ENCODE data around the gene TRIP13. TPM values are rescaled to one million over a fixed set of nuclear protein-coding genes. Genes with fewer than 3 reads are reported as not detected.

The TRIP13 gene
- total and polyA plus RNA-seq, 10 of the 15 experiments (the other 5 are each of a cell fraction or from before 2014, with no cell fraction given) = 15.1 to 64.9 (median 32.2) TPM

DNA sequence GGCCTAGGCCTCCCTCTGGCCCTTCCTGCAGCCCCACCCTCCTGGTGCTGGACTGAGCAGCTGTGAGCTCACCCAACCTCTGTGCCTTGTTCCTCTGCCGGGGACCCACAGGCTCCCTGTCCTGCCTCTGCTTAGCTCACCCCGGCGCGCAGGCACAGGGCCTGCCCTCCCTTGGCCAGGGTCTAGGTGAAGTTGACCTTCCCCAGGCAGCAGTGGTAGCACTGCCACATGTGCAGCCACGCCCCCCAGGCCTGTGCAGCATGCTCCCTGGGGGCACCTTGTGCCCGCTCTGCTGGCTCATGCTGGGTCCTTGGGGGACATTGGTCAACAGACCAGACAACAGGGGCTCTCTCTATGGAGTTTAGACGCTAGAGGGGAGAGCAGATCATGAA is 18.1 kb downstream of the TRIP13 start (continued):
- TF ChIP-seq, protein P1, sequence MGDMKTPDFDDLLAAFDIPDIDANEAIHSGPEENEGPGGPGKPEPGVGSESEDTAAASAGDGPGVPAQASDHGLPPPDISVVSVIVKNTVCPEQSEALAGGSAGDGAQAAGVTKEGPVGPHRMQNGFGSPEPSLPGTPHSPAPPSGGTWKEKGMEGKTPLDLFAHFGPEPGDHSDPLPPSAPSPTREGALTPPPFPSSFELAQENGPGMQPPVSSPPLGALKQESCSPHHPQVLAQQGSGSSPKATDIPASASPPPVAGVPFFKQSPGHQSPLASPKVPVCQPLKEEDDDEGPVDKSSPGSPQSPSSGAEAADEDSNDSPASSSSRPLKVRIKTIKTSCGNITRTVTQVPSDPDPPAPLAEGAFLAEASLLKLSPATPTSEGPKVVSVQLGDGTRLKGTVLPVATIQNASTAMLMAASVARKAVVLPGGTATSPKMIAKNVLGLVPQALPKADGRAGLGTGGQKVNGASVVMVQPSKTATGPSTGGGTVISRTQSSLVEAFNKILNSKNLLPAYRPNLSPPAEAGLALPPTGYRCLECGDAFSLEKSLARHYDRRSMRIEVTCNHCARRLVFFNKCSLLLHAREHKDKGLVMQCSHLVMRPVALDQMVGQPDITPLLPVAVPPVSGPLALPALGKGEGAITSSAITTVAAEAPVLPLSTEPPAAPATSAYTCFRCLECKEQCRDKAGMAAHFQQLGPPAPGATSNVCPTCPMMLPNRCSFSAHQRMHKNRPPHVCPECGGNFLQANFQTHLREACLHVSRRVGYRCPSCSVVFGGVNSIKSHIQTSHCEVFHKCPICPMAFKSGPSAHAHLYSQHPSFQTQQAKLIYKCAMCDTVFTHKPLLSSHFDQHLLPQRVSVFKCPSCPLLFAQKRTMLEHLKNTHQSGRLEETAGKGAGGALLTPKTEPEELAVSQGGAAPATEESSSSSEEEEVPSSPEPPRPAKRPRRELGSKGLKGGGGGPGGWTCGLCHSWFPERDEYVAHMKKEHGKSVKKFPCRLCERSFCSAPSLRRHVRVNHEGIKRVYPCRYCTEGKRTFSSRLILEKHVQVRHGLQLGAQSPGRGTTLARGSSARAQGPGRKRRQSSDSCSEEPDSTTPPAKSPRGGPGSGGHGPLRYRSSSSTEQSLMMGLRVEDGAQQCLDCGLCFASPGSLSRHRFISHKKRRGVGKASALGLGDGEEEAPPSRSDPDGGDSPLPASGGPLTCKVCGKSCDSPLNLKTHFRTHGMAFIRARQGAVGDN (IDR thresholded peaks at IDR 0.05) = no peak
- TF ChIP-seq, protein P2, sequence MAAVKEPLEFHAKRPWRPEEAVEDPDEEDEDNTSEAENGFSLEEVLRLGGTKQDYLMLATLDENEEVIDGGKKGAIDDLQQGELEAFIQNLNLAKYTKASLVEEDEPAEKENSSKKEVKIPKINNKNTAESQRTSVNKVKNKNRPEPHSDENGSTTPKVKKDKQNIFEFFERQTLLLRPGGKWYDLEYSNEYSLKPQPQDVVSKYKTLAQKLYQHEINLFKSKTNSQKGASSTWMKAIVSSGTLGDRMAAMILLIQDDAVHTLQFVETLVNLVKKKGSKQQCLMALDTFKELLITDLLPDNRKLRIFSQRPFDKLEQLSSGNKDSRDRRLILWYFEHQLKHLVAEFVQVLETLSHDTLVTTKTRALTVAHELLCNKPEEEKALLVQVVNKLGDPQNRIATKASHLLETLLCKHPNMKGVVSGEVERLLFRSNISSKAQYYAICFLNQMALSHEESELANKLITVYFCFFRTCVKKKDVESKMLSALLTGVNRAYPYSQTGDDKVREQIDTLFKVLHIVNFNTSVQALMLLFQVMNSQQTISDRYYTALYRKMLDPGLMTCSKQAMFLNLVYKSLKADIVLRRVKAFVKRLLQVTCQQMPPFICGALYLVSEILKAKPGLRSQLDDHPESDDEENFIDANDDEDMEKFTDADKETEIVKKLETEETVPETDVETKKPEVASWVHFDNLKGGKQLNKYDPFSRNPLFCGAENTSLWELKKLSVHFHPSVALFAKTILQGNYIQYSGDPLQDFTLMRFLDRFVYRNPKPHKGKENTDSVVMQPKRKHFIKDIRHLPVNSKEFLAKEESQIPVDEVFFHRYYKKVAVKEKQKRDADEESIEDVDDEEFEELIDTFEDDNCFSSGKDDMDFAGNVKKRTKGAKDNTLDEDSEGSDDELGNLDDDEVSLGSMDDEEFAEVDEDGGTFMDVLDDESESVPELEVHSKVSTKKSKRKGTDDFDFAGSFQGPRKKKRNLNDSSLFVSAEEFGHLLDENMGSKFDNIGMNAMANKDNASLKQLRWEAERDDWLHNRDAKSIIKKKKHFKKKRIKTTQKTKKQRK (IDR thresholded peaks at IDR 0.05; ENCODE audit: low read depth, low read length) = no peak
- no peak for TF ChIP-seq CHD2 (IDR thresholded peaks at IDR 0.05; ENCODE audit: borderline replicate concordance, low read depth, low read length)

DNA sequence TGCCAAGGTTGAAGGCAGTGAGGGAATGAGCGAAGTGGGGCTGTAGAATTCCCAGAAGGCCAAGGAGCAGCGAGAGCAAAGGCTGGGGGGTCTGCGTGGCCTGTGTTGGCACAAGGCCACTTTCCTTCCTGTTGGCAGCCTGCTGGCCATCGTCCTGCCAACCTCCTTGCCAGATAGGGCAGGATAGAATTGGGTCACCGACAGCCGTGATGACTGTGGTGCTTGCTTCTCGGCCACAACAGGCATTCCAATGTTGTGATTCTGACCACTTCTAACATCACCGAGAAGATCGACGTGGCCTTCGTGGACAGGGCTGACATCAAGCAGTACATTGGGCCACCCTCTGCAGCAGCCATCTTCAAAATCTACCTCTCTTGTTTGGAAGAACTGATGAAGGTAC is 18.9 kb downstream of the TRIP13 start:
- H3K4me3 ChIP-seq = no peak overlapping the region
- H3K4me2 ChIP-seq (ENCODE audit: control insufficient read depth, insufficient read depth) = no peak overlapping the region
- H4K20me1 ChIP-seq (ENCODE audit: control insufficient read depth, insufficient read depth) = no peaks in the 10 kb centered on the region
- no peak for FAIRE-seq
- H3K36me3 ChIP-seq (ENCODE audit: control insufficient read depth in 2 of 2, insufficient read depth in 2 of 2, low read length in 1 of 2) = peaks cover 8 to 23% of the 10 kb centered on the region in 2 experiments; a peak in 3 of 4 replicates
- 98% methylated on average over 11 of the region's 11 CpGs for WGBS (ENCODE audit: insufficient coverage, insufficient replicate concordance, low lambda C conversion rate, missing lambda C conversion rate)
- ChIA-PET RAD21 (ENCODE audit: unreplicated experiment) (no interaction called here), POLR2A (no interaction called here), CTCF (interaction anchor here (0.6 kb wide), 1 partner anchor 336 kb away, joined by 3 read pairs; no protein-coding TSS in a partner anchor), SMC1A (ENCODE audit: uncharacterized antibody, unreplicated experiment) (no interaction called here)
- H2AFZ ChIP-seq (ENCODE audit: control insufficient read depth, low read depth, low read length) = no peak overlapping the region
- no peak overlapping the region for H3K27ac ChIP-seq (ENCODE audit: control insufficient read depth, insufficient read depth)
- H3K27me3 ChIP-seq (replicated peaks in 1 of 2; ENCODE audit: control insufficient read depth in 2 of 2, insufficient read depth in 2 of 2, low read length in 1 of 2) = no peaks in the 10 kb centered on the region
- no peaks in the 10 kb centered on the region for H3K4me1 ChIP-seq (ENCODE audit: control insufficient read depth, insufficient read depth, low read length)
- no peak for DNase-seq (ENCODE audit: low read depth, low spot score)
- no peak overlapping the region for H3K9ac ChIP-seq (ENCODE audit: control insufficient read depth, insufficient read depth, low read length)
- no peaks in the 10 kb centered on the region for H3K79me2 ChIP-seq (ENCODE audit: control insufficient read depth, insufficient read depth, low read length)
- intact Hi-C loops (cut with micrococcal nuclease; ENCODE audit: unreplicated experiment) = no loop called here
- H3K9me3 ChIP-seq (replicated peaks; ENCODE audit: control insufficient read depth, insufficient read depth, low read length) = no peaks in the 10 kb centered on the region
- no peak for ATAC-seq
- no TSS peak for BruUV-seq (replicated peaks)
- in situ Hi-C loops (cut with MboI) = loop anchor here (10.0 kb wide), 1 partner anchor 733 kb away; no protein-coding TSS in a partner anchor
- TF ChIP-seq TARDBP (IDR thresholded peaks at IDR 0.05; ENCODE audit: borderline replicate concordance) (no peak), NFYB (IDR thresholded peaks at IDR 0.05; ENCODE audit: insufficient read depth, low read depth, low read length) (no peak), SMARCA5 (IDR thresholded peaks at IDR 0.05) (no peak), BCL11A (IDR thresholded peaks at IDR 0.05; ENCODE audit: low read depth, low read length) (no peak), EED (IDR thresholded peaks at IDR 0.05; ENCODE audit: low read depth) (no peak), EP300 (IDR thresholded peaks at IDR 0.05; ENCODE audit: borderline replicate concordance in 1 of 2, control insufficient read depth in 1 of 2, low read depth in 2 of 2, low read length in 2 of 2) (no peak), STAT3 (IDR thresholded peaks at IDR 0.05; ENCODE audit: low read depth, low read length) (no peak), NR2F1 (conservative IDR thresholded peaks at IDR 0.05) (no peak), ZSCAN29 (IDR thresholded peaks at IDR 0.05) (no peak), NR2C1 (IDR thresholded peaks at IDR 0.05) (no peak)
- TF ChIP-seq, protein P3, sequence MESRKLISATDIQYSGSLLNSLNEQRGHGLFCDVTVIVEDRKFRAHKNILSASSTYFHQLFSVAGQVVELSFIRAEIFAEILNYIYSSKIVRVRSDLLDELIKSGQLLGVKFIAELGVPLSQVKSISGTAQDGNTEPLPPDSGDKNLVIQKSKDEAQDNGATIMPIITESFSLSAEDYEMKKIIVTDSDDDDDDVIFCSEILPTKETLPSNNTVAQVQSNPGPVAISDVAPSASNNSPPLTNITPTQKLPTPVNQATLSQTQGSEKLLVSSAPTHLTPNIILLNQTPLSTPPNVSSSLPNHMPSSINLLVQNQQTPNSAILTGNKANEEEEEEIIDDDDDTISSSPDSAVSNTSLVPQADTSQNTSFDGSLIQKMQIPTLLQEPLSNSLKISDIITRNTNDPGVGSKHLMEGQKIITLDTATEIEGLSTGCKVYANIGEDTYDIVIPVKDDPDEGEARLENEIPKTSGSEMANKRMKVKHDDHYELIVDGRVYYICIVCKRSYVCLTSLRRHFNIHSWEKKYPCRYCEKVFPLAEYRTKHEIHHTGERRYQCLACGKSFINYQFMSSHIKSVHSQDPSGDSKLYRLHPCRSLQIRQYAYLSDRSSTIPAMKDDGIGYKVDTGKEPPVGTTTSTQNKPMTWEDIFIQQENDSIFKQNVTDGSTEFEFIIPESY (IDR thresholded peaks at IDR 0.05) = no peak

Measured in GM12878 (cell line).